Measurements from ENCODE around the gene PER2.
"Not testable (repeated sequence)": the region's sequence is repeated elsewhere in the genome, so short reads cannot be mapped to it uniquely, and the experiment has no call there.

Gene PER2

DNA sequence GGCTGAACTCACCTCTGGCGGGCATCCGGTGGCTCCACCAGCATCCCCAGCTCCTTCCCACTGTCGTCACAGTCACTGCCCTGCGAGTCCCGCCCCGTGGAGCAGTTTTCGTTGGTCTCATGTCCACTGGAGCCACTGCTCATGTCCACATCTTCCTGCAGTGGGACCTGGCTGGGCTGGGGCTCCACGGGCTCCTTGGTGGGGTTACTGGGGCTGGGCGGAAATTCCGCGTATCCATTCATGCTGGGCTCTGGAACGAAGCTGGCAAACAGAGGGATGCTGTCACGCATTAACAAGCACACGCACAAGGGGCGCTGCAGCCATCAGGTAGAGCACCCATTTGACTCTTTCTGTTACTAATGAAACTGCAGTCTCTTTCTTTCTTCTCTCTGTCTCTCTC is 10.7 kb downstream of the PER2 start:
- FAIRE-seq (no peak), DNase-seq (ENCODE audit: insufficient read length, low spot score) (no peak)
- no peak for TF ChIP-seq POLR2A (IDR thresholded peaks at IDR 0.05; ENCODE audit: low read depth, low read length)

DNA sequence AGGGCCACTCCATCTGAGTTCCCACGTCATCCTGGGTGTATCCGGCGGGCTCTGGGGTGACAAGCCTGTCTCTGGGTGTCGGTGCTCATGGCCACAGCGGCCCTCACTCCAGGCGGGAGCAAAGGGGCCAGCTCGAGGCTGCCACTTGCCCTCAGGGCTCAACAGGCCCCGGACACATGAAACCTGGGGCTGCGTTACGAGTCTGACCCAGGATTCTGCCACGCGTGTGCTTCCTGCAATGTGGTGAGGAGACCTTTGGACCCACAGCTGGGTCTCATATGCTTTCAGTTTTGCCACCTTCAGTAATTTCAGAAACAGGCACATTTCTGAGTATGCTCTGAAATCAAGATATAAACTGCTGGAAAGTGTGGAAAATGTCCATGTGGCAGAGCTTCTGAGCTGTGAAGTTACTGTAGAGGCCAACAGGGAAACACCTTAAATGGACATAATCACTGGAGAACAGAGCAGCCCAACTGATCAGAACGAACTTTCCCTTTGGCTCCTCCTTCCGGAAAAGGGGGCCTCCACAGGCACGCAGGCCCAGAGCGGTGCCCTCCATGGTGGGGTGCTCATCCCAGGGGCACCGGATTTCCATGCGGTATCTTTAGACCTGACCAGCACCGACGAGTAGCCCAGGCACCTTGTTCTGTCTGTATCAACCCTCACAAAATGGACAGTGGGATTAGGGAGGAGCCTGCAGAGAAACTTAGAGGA is 14.1 kb downstream of the PER2 start:
- FAIRE-seq = no peak

DNA sequence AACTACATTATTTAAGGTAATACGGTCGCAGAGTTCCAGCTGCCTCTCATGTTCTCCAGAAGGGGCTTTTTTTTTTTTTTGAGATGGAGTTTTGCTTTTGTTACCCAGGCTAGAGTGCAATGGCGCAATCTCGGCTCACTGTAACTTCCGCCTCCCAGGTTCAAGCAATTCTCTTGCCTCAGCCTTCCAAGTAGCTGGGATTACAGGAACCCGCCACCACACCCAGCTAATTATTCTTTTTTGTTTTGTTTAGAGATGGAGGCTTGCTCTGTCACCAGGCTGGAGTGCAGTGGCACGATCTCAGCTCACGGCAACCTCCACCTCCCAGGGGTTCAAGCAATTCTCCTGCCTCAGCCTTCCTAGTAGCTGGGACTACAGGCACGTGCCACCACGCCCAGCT is 15.0 kb downstream of the PER2 start:
- FAIRE-seq; DNase-seq (ENCODE audit: insufficient read length, low spot score): not testable (repeated sequence)

More for the DNA sequence above, 14.1 kb downstream of the PER2 start:
- TF ChIP-seq POLR2A (IDR thresholded peaks at IDR 0.05; ENCODE audit: low read depth, low read length) = no peak
- no peak for DNase-seq (ENCODE audit: insufficient read length, low spot score)

GRCh38 chr2:238272156-238272555 is 16.3 kb downstream of the PER2 start:
- TF ChIP-seq POLR2A (IDR thresholded peaks at IDR 0.05; ENCODE audit: low read depth, low read length) = no peak
- FAIRE-seq (no peak), DNase-seq (ENCODE audit: insufficient read length, low spot score) (no peak)

DNA sequence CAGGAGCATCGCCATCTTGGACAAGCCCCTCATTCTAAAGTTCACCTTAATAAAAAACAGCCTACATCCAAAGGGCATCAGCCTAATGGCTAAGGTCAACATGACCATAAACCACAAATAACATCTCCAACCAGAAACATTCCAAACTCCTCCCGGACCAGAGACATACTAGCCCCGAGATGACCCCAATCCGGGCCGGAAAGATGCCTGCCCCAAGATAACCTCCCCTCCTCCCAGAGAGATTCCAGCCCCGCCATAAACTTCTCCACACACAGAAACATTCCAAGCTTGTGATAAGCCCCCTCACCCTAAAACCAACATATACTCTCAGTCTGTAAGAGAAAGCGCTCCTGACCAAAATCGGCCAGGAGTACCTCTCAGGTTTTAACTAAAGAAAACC is 16.7 kb downstream of the PER2 start:
- not testable (repeated sequence) for FAIRE-seq; DNase-seq (ENCODE audit: insufficient read length, low spot score)

GRCh38 chr2:238271061-238271554 is 17.3 kb downstream of the PER2 start:
- no peak for DNase-seq (ENCODE audit: insufficient read length, low spot score)
- no peak for FAIRE-seq
- TF ChIP-seq POLR2A (IDR thresholded peaks at IDR 0.05; ENCODE audit: low read depth, low read length) = no peak

- no peak for DNase-seq (ENCODE audit: insufficient read length, low spot score)
- FAIRE-seq = no peak
These were observed 17.8 kb downstream of the PER2 start for GRCh38 chr2:238270606-238271005.

DNA sequence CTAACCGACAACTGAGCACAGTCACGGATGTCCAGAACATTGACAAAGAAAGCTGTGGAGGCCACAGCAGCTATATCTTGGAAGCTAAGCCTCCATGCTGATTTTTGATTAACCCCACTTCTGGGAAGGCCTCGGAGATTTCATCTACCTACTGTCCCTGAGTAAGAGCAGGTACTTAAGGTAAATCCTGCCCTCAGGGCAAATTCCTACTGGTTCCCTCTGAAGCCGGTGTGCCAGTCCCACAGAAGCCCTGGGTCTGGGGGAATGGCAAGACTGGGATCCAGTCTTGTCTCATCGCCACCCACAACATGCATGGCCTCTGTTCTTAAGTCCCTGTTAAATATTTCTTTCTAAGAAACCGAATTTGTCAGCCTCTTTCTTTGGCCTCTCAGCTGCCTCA is 18.7 kb downstream of the PER2 start:
- FAIRE-seq = no peak
- no peak for DNase-seq (ENCODE audit: insufficient read length, low spot score)
- TF ChIP-seq POLR2A (IDR thresholded peaks at IDR 0.05; ENCODE audit: low read depth, low read length) = no peak

More at GRCh38 chr2:238270606-238271005, 17.8 kb downstream of the PER2 start:
- no peak for TF ChIP-seq POLR2A (IDR thresholded peaks at IDR 0.05; ENCODE audit: low read depth, low read length)

DNA sequence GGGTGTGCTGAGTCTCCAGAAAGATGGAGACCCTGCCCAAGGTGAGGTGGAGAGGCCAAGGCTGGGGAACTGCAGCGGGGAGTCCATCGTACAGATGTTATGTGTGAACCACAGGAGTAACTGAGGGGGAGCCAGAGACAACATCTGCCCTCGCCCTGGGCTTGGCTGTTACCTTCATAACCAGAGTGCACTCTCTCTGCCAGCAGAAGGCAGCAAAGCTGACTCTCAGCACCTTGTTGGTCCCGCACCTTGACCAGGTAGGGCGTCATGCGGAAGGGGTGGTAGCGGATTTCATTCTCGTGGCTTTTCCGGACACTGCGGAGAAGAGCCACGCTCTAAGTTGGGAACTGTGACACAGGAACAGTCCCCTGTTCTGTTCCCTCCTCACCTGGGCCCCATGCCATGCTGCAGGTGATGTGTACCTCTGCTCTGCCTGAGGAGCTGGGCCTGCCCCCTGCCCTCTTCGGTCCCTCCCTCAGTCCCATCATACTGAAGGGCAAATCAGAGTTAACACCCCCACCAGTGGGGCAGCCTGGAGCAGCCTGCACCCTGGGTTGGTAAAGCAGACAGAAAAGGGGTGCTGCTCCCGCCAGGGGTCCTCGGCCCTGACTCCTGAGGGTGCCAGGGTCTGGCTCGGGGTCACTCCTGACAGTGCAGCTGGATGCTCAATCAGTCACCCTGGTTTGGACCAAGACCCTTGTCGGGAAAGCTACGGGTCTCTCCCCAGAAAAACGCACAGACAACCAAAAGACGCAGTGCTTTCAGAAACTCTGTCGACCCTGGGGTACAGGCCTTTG is 20.3 kb downstream of the PER2 start:
- no peak for TF ChIP-seq POLR2A (IDR thresholded peaks at IDR 0.05; ENCODE audit: low read depth, low read length)
- FAIRE-seq (no peak), DNase-seq (ENCODE audit: insufficient read length, low spot score) (no peak)

DNA sequence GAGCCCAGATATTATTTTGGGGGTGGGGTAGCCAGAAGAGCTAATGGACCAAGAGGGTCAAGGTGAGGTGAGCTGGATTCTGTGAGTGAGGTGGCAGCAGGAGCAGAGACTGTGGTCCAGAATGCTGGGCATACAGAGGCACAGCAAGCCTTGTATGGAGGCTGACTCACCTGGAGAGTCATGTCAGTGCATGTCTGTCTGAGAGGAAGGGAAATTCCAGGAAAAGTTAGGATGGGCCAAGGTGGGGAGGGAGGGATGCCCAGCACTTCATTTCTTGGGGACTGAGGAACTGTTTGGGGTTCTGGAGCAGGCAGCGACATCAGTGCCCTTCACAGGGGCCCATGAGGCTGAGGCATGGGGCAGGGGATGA is 21.1 kb downstream of the PER2 start:
- TF ChIP-seq POLR2A (IDR thresholded peaks at IDR 0.05; ENCODE audit: low read depth, low read length) = no peak
- DNase-seq (ENCODE audit: insufficient read length, low spot score) = no peak
- FAIRE-seq = no peak

DNA sequence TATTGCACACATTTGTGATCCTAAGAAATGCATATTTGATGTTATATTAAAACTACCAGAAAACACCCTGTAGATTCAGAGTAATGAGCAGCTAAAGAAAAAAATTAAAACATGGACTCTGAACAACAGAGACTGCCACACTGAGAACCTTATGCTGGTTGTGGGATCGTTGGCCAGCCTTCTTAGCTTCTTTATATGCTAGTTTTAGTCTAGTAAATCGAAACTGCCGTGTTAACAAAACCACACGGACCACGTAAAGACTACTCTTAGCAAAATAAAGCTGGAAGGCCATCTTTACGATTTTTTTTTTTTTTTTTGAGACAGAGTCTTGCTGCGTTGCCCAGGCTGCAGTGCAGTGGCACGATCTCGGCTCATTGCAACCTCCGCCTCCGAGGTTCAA is 22.8 kb downstream of the PER2 start:
- DNase-seq (ENCODE audit: insufficient read length, low spot score) = no peak
- no peak for FAIRE-seq
- no peak for TF ChIP-seq POLR2A (IDR thresholded peaks at IDR 0.05; ENCODE audit: low read depth, low read length)

DNA sequence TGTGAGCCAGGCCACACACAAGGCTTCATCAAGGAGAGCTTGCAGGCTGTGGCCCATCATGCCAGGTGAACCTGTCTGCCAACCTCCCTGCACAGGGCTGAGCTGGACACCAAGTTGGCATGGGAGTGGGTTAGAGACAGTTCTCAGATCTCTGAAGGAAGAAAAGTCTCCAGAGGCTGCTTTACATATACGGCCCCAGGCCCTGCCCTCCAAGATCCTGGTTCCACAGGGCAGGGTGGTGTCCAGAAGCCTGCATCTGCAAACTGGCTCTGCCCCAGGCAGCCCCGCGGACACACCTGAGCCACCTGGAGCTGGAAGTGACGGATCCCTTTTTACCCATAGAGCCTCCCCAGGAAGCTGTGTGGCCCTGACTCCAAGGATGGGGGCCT is 24.3 kb downstream of the PER2 start:
- no peak for TF ChIP-seq POLR2A (IDR thresholded peaks at IDR 0.05; ENCODE audit: low read depth, low read length)
- DNase-seq (ENCODE audit: insufficient read length, low spot score) (no peak), FAIRE-seq (no peak)

- FAIRE-seq = peak; percentile 61
These were observed 25.0 kb downstream of the PER2 start for GRCh38 chr2:238263204-238264071.

GRCh38 chr2:238262496-238263122 is 25.8 kb downstream of the PER2 start:
- no peak for FAIRE-seq
- TF ChIP-seq POLR2A (IDR thresholded peaks at IDR 0.05; ENCODE audit: low read depth, low read length) = no peak
- no peak for DNase-seq (ENCODE audit: insufficient read length, low spot score)

More at GRCh38 chr2:238263204-238264071, 25.0 kb downstream of the PER2 start:
- TF ChIP-seq POLR2A (IDR thresholded peaks at IDR 0.05; ENCODE audit: low read depth, low read length) = no peak
- DNase-seq (ENCODE audit: insufficient read length, low spot score) = peak; percentile 91
